Peyer's patch (tissue), 4 donors: ENCODE results near the gene FAM90A1.

Source experiments
- CTCF ChIP-seq, 6 experiments: fragments of 450-650 bp in 4 of 6; fragments of 200-600 bp in 2 of 6; sonication (generic) in 1 of 6; IDR thresholded peaks; one replicate each; pipeline ENCODE4 v1.5.1; 2017 to 2019; ENCODE audit warnings: antibody characterized with exemption in 6 of 6, mild to moderate bottlenecking in 3 of 6, moderate library complexity in 1 of 6
- POLR2A ChIP-seq, 2 donors: fragments of 450-650 bp; IDR thresholded peaks; one replicate each; pipeline ENCODE4 v1.5.1; 2017; ENCODE audit warnings: antibody characterized with exemption in 2 of 2, mild to moderate bottlenecking in 2 of 2, moderate library complexity in 2 of 2

- TF ChIP-seq CTCF (IDR thresholded peaks at IDR 0.05) (no peak), POLR2A (IDR thresholded peaks at IDR 0.05) (no peak)
Measured at GRCh38 chr12:8226355-8226754, 1.1 kb downstream of the FAM90A1 start.
